HEK293T (cell line): ENCODE measurements around the gene MLANA.

Source experiments
- BHLHE40 ChIP-seq: fragments of 450-650 bp; IDR thresholded peaks from 2 replicates; pipeline ENCODE4 v1.6.1; 2016; ENCODE audit warnings: mild to moderate bottlenecking, moderate library complexity, borderline replicate concordance
- ELF4 ChIP-seq: fragments of 450-650 bp; IDR thresholded peaks from 2 replicates; pipeline ENCODE4 v1.6.1; 2017; ENCODE audit warnings: antibody characterized with exemption
- FOXA1 ChIP-seq: fragments of 450-650 bp; IDR thresholded peaks from 2 replicates; pipeline ENCODE4 v1.6.1; 2016; ENCODE audit warnings: mild to moderate bottlenecking
- HDGF ChIP-seq: fragments of 450-650 bp; IDR thresholded peaks from 2 replicates; pipeline ENCODE4 v1.6.1; 2017; ENCODE audit warnings: antibody characterized with exemption, borderline replicate concordance
- PKNOX1 ChIP-seq: fragments of 450-650 bp; IDR thresholded peaks from 2 replicates; pipeline ENCODE4 v1.6.1; 2016
- SP1 ChIP-seq: fragments of 450-650 bp; IDR thresholded peaks from 2 replicates; pipeline ENCODE4 v1.6.1; 2017
- SUZ12 ChIP-seq: fragments of 450-650 bp; IDR thresholded peaks from 2 replicates; pipeline ENCODE4 v1.6.1; 2016; ENCODE audit warnings: mild to moderate bottlenecking
- ZNF384 ChIP-seq: fragments of 450-650 bp; IDR thresholded peaks from 2 replicates; pipeline ENCODE4 v1.6.1; 2016

DNA sequence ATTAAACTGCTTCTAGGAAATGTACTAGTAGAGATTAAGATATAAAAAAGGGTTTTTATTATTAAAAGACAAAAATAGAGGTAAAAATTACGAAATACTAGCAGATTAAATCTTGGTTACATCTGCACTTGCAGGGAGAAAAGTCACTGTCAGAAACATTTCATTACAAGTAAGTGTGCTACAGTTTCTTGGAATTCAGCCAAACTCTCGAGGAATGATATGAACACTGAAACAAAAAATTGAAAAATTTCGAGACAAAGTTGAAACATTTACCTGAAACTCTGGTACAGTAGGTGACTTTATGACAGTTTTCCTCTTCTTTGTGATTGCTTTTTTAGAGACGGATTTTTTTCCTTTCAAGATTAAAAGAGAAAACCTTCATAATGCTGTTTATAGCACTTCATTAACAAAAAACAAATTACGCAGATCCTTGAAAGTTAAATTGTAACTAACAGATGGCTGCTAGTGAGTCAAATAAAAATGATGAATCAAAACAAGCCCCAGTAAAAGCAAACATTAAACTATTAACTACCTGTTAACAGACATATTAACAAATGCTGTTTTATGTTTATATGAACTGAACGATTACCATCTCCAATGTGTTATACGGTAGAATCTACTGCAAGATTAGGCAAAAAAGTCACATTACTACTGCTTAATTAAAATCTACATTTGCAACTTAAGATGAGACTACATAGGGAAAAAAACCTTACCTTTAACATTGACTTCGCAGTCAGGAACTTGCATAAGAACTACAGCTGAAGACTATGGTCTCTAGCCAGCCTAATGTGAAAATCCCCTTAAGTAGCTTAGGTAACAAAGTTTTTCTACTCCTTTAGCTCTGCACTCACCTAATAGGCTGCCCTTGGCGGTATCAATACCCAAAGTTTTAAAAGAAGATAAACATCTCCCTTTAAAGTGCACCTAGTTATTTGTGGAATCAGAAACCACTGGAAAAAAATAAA is 63.3 kb downstream of the MLANA start:
- no peak for TF ChIP-seq SP1
- TF ChIP-seq HDGF, result no peak
- TF ChIP-seq FOXA1, result no peak
- TF ChIP-seq PKNOX1, result no peak
- no peak for TF ChIP-seq SUZ12
- TF ChIP-seq BHLHE40, result no peak
- no peak for TF ChIP-seq ZNF384
- no peak for TF ChIP-seq ELF4
